Jurkat, Clone E6-1 (cell line): ENCODE measurements around the gene EXOC4.
A peak's percentile ranks its signal among the peaks of the same experiment; 100 is the strongest.
"Not testable (repeated sequence)": the region's sequence is repeated elsewhere in the genome, so short reads cannot be mapped to it uniquely, and the experiment has no call there.

Experiments used
- DNase-seq: peaks from one replicate; pipeline ENCODE4 v3.0.0-alpha.2; 2011; ENCODE audit warnings: low read depth, low spot score
- H3K4me3 ChIP-seq: 2 replicates; pipeline ENCODE4 v1.5.1; 2011; ENCODE audit warnings: mild to moderate bottlenecking, low read length, control low read depth, moderate library complexity

The EXOC4 gene

GRCh38 chr7:133623721-133624120, 370.8 kb downstream of the EXOC4 start:
- no peak for DNase-seq
- H3K4me3 ChIP-seq, result no peak overlapping the region

GRCh38 chr7:133625046-133625445, 372.2 kb downstream of the EXOC4 start:
- H3K4me3 ChIP-seq, result no peak overlapping the region
- DNase-seq, result no peak

DNA sequence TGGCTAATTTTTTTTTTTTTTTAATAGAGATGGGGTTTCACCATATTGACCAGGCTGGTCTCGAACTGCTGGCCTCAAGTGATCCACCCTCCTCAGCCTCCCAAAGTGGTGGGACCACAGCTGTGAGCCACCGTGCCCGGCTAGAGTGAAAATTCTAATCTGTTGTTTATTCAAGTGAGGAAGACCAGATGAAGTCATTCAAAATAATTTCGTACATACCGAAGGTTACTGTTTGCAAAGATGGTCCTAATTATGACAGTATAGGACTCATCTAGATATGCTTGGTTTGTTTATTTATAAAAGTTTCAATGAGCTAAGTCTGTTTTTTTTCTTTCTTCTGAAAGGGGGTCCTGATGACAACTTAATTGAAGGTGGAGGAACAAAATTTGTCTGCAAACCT, 376.8 kb downstream of the EXOC4 start:
- no peak overlapping the region for H3K4me3 ChIP-seq
- DNase-seq, result no peak

GRCh38 chr7:133633055-133633454, 380.2 kb downstream of the EXOC4 start:
- no peak for DNase-seq

GRCh38 chr7:133635541-133635940, 382.7 kb downstream of the EXOC4 start:
- no peak overlapping the region for H3K4me3 ChIP-seq
- DNase-seq, result no peak

More at GRCh38 chr7:133633055-133633454, 380.2 kb downstream of the EXOC4 start:
- no peak overlapping the region for H3K4me3 ChIP-seq

DNA sequence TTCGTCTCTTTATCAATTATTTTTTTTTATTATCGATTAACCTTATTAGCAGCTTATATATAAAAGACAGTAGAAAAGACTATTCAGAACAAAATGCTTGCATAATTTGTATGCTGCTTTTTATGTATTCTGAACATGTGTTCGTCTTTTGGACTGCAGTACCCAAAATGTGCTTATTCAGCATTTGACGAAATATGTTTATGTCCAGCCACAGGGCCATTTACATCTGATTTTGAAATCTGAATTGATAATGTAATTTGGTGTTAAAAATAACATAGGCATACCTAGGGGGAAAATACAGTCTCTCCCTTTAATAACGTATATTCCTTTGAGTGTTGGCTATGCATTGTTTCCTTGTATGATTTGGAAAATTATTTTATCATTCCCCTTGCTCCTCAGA, 386.0 kb downstream of the EXOC4 start:
- H3K4me3 ChIP-seq, result no peak overlapping the region
- no peak for DNase-seq

DNA sequence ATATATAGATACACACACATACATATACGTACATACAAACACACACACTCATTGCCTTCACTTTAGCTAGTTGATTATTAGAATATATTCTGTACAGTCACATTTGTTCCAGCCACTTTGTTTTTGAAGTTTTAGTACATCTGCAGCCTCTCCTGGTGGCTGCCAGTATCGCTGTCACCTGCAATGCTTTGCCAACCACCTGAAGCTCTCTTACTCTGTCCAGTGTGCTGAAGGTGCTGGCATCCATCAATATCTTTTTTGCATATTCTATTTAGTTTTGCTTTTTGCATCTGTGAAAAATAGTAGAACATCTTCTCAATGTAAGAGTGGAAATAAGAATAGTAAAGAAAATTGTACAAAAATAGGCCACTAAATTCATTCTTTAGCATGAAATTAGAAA, 388.6 kb downstream of the EXOC4 start:
- H3K4me3 ChIP-seq, result no peak overlapping the region
- DNase-seq, result peak; percentile 32

GRCh38 chr7:133642907-133643306, 390.0 kb downstream of the EXOC4 start:
- H3K4me3 ChIP-seq, result no peak overlapping the region
- no peak for DNase-seq

- not testable (repeated sequence) for DNase-seq, H3K4me3 ChIP-seq
These were observed 390.8 kb downstream of the EXOC4 start for GRCh38 chr7:133643652-133644051.

DNA sequence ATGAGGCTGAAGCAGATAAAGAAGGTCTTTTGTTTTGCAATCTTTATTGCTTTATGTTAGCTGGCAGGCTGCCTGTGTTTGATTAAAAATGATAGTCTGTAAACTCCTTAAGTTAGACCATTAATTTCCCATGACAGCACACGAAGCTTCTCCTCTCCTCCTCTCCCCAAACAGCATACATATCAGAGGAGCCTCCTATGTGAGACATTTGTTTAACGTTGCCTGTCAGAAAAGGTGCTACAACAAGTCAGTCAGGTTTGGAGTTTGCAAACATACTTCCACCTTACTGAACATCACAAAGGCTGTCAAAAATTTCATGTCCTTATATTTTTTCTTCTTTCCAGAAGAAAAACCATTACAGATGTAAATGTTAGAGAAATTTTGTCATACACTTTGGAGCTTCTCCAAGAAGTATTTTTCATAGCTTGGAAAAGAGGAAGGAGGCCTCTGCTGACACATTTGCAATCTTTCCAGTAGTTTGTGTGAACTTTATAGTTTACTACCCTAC, 393.1 kb downstream of the EXOC4 start:
- no peak for DNase-seq
- H3K4me3 ChIP-seq, result no peak overlapping the region

DNA sequence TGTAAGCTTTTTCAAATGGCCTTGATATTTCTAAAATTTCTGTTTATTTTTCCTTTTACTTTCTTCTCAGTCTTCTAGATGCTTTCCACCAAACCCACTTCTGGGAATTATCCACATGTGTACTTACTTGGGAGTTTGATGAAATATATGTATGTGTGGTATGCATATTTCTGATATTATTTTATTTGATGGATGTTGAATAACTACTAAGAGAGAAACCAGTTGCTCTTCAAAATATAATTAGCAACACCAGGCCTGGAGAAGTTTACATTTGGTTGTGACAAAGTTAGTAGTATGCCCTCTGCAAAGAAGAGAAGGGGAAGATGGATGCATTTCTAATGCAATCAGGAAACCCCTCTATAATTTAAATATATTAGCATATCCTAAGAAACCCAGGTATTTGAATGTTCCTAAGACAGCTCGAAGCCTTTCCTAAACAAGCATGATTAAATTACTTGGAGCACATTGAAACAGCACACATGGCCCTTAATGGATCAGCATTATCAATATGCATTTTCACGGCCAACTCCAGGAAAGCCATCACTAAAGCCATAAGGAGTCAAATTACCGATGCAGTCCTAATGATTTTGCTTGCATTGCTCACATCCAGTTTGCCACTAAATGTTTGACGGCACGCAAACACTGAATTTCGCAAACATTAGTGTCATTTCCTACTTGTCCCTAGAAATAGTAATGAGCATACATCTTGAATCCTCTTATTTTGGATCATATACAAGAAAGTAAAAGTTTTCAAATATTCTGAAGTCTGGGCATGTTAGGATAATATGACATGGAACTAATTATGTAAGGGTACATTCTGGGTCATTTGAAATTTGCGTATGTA, 393.8 kb downstream of the EXOC4 start:
- H3K4me3 ChIP-seq, result no peak overlapping the region
- DNase-seq, result no peak

DNA sequence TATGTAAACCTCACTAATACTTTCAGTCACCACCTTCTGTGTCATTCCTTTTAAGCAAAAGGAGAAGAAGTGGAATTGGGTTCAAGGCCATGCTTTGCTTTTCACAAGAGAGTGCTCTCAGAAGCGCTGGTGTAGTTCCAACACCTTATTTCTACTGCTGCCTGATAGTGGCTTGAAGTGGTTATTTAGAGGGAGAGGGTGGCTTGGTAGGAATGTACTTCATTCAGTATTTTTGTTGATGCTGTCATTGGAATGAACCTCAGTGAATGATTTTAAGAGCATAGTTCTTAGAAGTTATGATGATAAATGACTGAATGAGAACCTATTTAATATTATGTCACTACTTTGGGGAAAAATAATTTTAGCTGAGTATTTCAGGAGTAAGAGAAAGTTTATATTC, 396.7 kb downstream of the EXOC4 start:
- H3K4me3 ChIP-seq, result no peak overlapping the region
- DNase-seq, result no peak

DNA sequence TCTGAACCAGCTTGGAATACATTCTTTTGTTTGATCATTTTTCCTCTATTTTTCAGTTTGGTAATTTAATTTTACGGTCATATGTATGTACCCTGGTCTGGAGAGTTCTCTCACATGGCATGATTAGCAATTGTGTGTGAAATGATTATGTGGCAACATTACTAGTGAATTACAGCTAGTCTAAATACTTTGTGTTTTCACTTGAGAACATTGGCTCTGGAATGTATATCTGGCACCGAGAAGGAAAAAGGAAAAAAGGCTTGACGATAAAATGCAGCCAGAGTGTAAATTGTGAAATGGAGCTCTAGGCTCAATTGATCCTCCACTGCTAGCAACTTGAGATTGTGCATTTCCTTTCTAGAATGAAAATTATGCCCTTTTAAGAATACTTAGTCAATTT, 397.2 kb downstream of the EXOC4 start:
- no peak for DNase-seq
- H3K4me3 ChIP-seq, result no peak overlapping the region

- no peak overlapping the region for H3K4me3 ChIP-seq
- no peak for DNase-seq
These were observed 397.8 kb downstream of the EXOC4 start for GRCh38 chr7:133650487-133651300.

DNA sequence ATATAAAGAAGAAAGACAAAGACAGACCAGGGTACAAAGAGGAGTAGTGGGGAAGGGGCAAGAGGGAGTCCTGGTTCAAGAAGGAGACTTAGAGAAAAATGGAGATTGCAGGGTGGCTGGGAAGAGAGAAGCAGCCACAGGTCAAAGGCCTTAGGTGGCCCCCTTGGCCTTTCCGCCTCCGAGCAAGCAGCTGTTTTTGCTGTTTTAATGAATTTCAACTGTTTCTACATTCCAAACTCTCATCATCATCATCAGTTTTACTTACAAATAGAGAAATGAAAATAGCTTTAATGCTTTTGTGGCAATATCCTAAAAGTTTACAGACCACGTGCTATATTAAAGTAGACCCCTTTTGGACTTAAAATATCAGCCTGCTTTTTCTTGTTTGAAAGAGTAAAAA, 399.7 kb downstream of the EXOC4 start:
- no peak for DNase-seq
- H3K4me3 ChIP-seq, result no peak overlapping the region

DNA sequence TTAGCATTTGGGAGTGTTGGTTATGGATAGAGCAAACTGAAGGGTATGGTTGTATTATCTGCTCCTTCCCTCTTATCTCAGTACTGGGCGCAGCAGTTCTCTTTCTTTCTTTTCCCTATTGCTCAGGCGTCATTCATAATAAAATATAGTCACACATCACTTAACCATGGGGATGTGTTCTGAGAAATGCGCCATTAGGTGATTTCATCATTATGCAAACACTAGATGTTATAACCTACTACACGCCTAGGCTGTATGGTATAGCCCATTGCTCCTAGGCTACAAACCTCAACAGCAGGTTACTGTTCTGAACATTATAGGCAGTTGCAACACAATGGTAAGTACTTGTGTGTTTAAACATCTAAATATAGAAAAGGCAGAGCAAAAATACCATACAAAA, 401.7 kb downstream of the EXOC4 start:
- DNase-seq, result no peak
- H3K4me3 ChIP-seq, result no peak overlapping the region

- H3K4me3 ChIP-seq, result no peak overlapping the region
- no peak for DNase-seq
These were observed 409.4 kb downstream of the EXOC4 start for GRCh38 chr7:133662276-133662675.

DNA sequence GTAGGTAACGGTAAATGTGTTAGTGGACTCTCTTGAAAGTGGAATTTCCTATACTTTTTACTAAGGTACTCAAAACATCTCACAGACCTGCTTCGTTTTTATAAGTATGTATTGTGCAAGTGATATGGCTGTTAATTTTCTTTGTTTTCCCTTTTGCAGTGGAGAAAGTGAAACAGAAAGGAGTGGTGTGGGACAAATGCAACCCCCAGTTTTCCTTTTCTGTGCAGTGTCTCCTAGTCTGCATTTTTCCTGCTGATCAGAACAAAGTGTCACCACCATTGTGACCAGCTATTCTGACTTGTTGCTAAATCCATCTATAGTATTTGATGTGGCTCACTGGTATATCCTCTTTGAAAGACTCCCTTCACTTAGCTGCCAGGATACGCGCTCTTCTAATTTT, 410.0 kb downstream of the EXOC4 start:
- peak; percentile 25 for DNase-seq
- H3K4me3 ChIP-seq, result no peak overlapping the region

GRCh38 chr7:133664528-133664927, 411.6 kb downstream of the EXOC4 start:
- H3K4me3 ChIP-seq, result no peak overlapping the region

More at GRCh38 chr7:133664528-133664927, 411.6 kb downstream of the EXOC4 start:
- DNase-seq, result no peak
